Measurements from ENCODE around the gene CRMP1.

Gene CRMP1

GRCh38 chr4:5783486-5783885 lies 109.4 kb downstream of the CRMP1 start:
- Histone ChIP-seq H3K4me3 (ENCODE audit: low read depth, low read length) (no peak overlapping the region), H3K4me1 (ENCODE audit: control insufficient read depth, insufficient read depth, low read length) (no peaks in the 10 kb centered on the region), H3K9ac (ENCODE audit: low read depth, low read length) (no peak overlapping the region), H3K36me3 (ENCODE audit: control insufficient read depth, insufficient read depth, low read length) (peaks cover 2% of the 10 kb centered on the region), H3K27me3 (ENCODE audit: control insufficient read depth, insufficient read depth, low read length) (no peaks in the 10 kb centered on the region), H3K9me3 (ENCODE audit: control insufficient read depth, insufficient read depth, low read length) (no peaks in the 10 kb centered on the region)

GRCh38 chr4:5782829-5783476 lies 109.9 kb downstream of the CRMP1 start:
- Histone ChIP-seq H3K36me3 (ENCODE audit: control insufficient read depth, insufficient read depth, low read length) (peaks cover 2% of the 10 kb centered on the region), H3K9ac (ENCODE audit: low read depth, low read length) (no peak overlapping the region), H3K9me3 (ENCODE audit: control insufficient read depth, insufficient read depth, low read length) (no peaks in the 10 kb centered on the region), H3K4me1 (ENCODE audit: control insufficient read depth, insufficient read depth, low read length) (no peaks in the 10 kb centered on the region), H3K4me3 (ENCODE audit: low read depth, low read length) (no peak overlapping the region), H3K27me3 (ENCODE audit: control insufficient read depth, insufficient read depth, low read length) (no peaks in the 10 kb centered on the region)

GRCh38 chr4:5781691-5782090 lies 111.2 kb downstream of the CRMP1 start:
- no peak overlapping the region for H3K4me3 ChIP-seq (ENCODE audit: low read depth, low read length)

GRCh38 chr4:5780831-5781480 lies 111.9 kb downstream of the CRMP1 start:
- Histone ChIP-seq H3K36me3 (ENCODE audit: control insufficient read depth, insufficient read depth, low read length) (peaks cover 2% of the 10 kb centered on the region), H3K4me1 (ENCODE audit: control insufficient read depth, insufficient read depth, low read length) (no peaks in the 10 kb centered on the region), H3K9ac (ENCODE audit: low read depth, low read length) (no peak overlapping the region), H3K9me3 (ENCODE audit: control insufficient read depth, insufficient read depth, low read length) (peaks cover 4% of the 10 kb centered on the region), H3K4me3 (ENCODE audit: low read depth, low read length) (no peak overlapping the region), H3K27me3 (ENCODE audit: control insufficient read depth, insufficient read depth, low read length) (no peaks in the 10 kb centered on the region)

More at GRCh38 chr4:5781691-5782090, 111.2 kb downstream of the CRMP1 start:
- Histone ChIP-seq H3K36me3 (ENCODE audit: control insufficient read depth, insufficient read depth, low read length) (peaks cover 2% of the 10 kb centered on the region), H3K4me1 (ENCODE audit: control insufficient read depth, insufficient read depth, low read length) (no peaks in the 10 kb centered on the region), H3K9ac (ENCODE audit: low read depth, low read length) (no peak overlapping the region), H3K27me3 (ENCODE audit: control insufficient read depth, insufficient read depth, low read length) (no peaks in the 10 kb centered on the region), H3K9me3 (ENCODE audit: control insufficient read depth, insufficient read depth, low read length) (no peaks in the 10 kb centered on the region)

- no peak overlapping the region for H3K4me3 ChIP-seq (ENCODE audit: low read depth, low read length)
- H3K27me3 ChIP-seq (ENCODE audit: control insufficient read depth, insufficient read depth, low read length) = no peaks in the 10 kb centered on the region
- H3K9me3 ChIP-seq (ENCODE audit: control insufficient read depth, insufficient read depth, low read length) = peaks cover 4% of the 10 kb centered on the region
- H3K36me3 ChIP-seq (ENCODE audit: control insufficient read depth, insufficient read depth, low read length) = no peaks in the 10 kb centered on the region
- H3K9ac ChIP-seq (ENCODE audit: low read depth, low read length) = no peak overlapping the region
- peaks cover 2% of the 10 kb centered on the region for H3K4me1 ChIP-seq (ENCODE audit: control insufficient read depth, insufficient read depth, low read length)
Measured at GRCh38 chr4:5776510-5776909, 116.4 kb downstream of the CRMP1 start.

- Histone ChIP-seq H3K36me3 (ENCODE audit: control insufficient read depth, insufficient read depth, low read length) (no peaks in the 10 kb centered on the region), H3K4me3 (ENCODE audit: low read depth, low read length) (no peak overlapping the region), H3K4me1 (ENCODE audit: control insufficient read depth, insufficient read depth, low read length) (peaks cover 2% of the 10 kb centered on the region), H3K9ac (ENCODE audit: low read depth, low read length) (no peak overlapping the region), H3K9me3 (ENCODE audit: control insufficient read depth, insufficient read depth, low read length) (peaks cover 4% of the 10 kb centered on the region), H3K27me3 (ENCODE audit: control insufficient read depth, insufficient read depth, low read length) (no peaks in the 10 kb centered on the region)
Measured at GRCh38 chr4:5774416-5775036, 118.4 kb downstream of the CRMP1 start.

- Histone ChIP-seq H3K36me3 (ENCODE audit: control insufficient read depth, insufficient read depth, low read length) (no peaks in the 10 kb centered on the region), H3K9me3 (ENCODE audit: control insufficient read depth, insufficient read depth, low read length) (peaks cover 4% of the 10 kb centered on the region), H3K9ac (ENCODE audit: low read depth, low read length) (no peak overlapping the region), H3K4me1 (ENCODE audit: control insufficient read depth, insufficient read depth, low read length) (peaks cover 2% of the 10 kb centered on the region), H3K4me3 (ENCODE audit: low read depth, low read length) (no peak overlapping the region), H3K27me3 (ENCODE audit: control insufficient read depth, insufficient read depth, low read length) (no peaks in the 10 kb centered on the region)
Measured at GRCh38 chr4:5773271-5773555, 119.7 kb downstream of the CRMP1 start.

GRCh38 chr4:5772528-5773270 lies 120.2 kb downstream of the CRMP1 start:
- H3K27me3 ChIP-seq (ENCODE audit: control insufficient read depth, insufficient read depth, low read length) = no peaks in the 10 kb centered on the region
- H3K9me3 ChIP-seq (ENCODE audit: control insufficient read depth, insufficient read depth, low read length) = peaks cover 9% of the 10 kb centered on the region
- no peak overlapping the region for H3K9ac ChIP-seq (ENCODE audit: low read depth, low read length)
- peaks cover 2% of the 10 kb centered on the region for H3K4me1 ChIP-seq (ENCODE audit: control insufficient read depth, insufficient read depth, low read length)
- H3K4me3 ChIP-seq (ENCODE audit: low read depth, low read length) = no peak overlapping the region
- H3K36me3 ChIP-seq (ENCODE audit: control insufficient read depth, insufficient read depth, low read length) = no peaks in the 10 kb centered on the region

All from iPS-15b (cell line).